Measurements from ENCODE around the gene PTGDR. TPM values are rescaled to one million over a fixed set of nuclear protein-coding genes. Genes with fewer than 3 reads are reported as not detected.

The PTGDR gene
- not detected in 2 replicates for total RNA-seq

DNA sequence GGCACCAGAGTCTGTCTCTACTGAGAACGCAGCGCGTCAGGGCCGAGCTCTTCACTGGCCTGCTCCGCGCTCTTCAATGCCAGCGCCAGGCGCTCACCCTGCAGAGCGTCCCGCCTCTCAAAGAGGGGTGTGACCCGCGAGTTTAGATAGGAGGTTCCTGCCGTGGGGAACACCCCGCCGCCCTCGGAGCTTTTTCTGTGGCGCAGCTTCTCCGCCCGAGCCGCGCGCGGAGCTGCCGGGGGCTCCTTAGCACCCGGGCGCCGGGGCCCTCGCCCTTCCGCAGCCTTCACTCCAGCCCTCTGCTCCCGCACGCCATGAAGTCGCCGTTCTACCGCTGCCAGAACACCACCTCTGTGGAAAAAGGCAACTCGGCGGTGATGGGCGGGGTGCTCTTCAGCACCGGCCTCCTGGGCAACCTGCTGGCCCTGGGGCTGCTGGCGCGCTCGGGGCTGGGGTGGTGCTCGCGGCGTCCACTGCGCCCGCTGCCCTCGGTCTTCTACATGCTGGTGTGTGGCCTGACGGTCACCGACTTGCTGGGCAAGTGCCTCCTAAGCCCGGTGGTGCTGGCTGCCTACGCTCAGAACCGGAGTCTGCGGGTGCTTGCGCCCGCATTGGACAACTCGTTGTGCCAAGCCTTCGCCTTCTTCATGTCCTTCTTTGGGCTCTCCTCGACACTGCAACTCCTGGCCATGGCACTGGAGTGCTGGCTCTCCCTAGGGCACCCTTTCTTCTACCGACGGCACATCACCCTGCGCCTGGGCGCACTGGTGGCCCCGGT is at the start of gene PTGDR:
TSS of gene PTGDR (plus strand) at position 198 of the 778 bp plus-strand sequence. CDS start at position 315, 117 bp downstream.

GRCh38 chr14:52313903-52314594 is 46.6 kb downstream of the PTGDR start, which contains the start of gene PTGER2:
Gene PTGER2 (plus strand): TSS chr14:52314312. CDS start chr14:52314549, 237 bp downstream.

Other genes starting within 250 kb of the PTGDR start
- gene NID2, start 198.6 kb upstream of the PTGDR start, total RNA-seq = 31.7 and 156 TPM in 2 replicates
- gene PTGER2, start 46.6 kb downstream of the PTGDR start, total RNA-seq = not detected in 2 replicates

Measured in vein endothelial cell (primary cell).